Bladder microvascular endothelial cell (primary cell): Measurements from ENCODE around the gene CCKAR. TPM values are rescaled to one million over a fixed set of nuclear protein-coding genes. Genes with fewer than 3 reads are reported as not detected.

Experiments used
- total RNA-seq: library from RNA; depleted of rRNA; stranded (reverse); fragments of >200 nt; gene quantifications from 2 replicates; pipeline ENCODE4 v1.2.3, GENCODE V29; 2014

The CCKAR gene
- not detected in 2 replicates for total RNA-seq

GRCh38 chr4:26490111-26490959, at the start of gene CCKAR:
Gene CCKAR (minus strand): TSS chr4:26490484. CDS start chr4:26490267, 217 bp downstream.

Other genes with a start within 250 kb of the CCKAR start
- 26.2 and 73.4 TPM in 2 replicates for gene RBPJ, start 169.5 kb downstream of the CCKAR start, total RNA-seq
- 6.6 and 13.3 TPM in 2 replicates for gene TBC1D19, start 93.6 kb upstream of the CCKAR start, total RNA-seq